Nephron (organoid): Measurements from ENCODE around the gene CACNA2D2.

Source experiments
- H3K27ac Mint-ChIP-seq, 3 experiments: 2 replicates each; pipeline ENCODE4 v1.8.0; 2020; ENCODE audit warnings: mixed read lengths in 3 of 3, mild to moderate bottlenecking in 2 of 3, moderate library complexity in 1 of 3
- H3K27me3 Mint-ChIP-seq: 2 replicates; pipeline ENCODE4 v1.8.0; 2021; ENCODE audit warnings: low read depth, mild to moderate bottlenecking, moderate library complexity, mixed read lengths
- H3K36me3 Mint-ChIP-seq: 2 replicates; pipeline ENCODE4 v1.8.0; 2020; ENCODE audit warnings: low read depth, mixed read lengths
- H3K4me1 Mint-ChIP-seq: 2 replicates; pipeline ENCODE4 v1.8.0; 2020; ENCODE audit warnings: mixed read lengths
- H3K4me3 Mint-ChIP-seq, 3 experiments: 2 replicates each; pipeline ENCODE4 v1.8.0; 2020; ENCODE audit warnings: mild to moderate bottlenecking in 3 of 3, mixed read lengths in 3 of 3, moderate library complexity in 2 of 3
- H3K9me3 Mint-ChIP-seq: 2 replicates; pipeline ENCODE4 v1.8.0; 2020; ENCODE audit warnings: mixed read lengths
- TF ChIP-seq, protein P1 (sequence below), 3 experiments: fragments of 200-600 bp; sonication (generic); IDR thresholded peaks; one replicate each; pipeline ENCODE4 v1.5.0; 2021; ENCODE audit warnings: antibody characterized with exemption in 3 of 3; ENCODE audit not compliant: unreplicated experiment in 3 of 3

The CACNA2D2 gene

DNA sequence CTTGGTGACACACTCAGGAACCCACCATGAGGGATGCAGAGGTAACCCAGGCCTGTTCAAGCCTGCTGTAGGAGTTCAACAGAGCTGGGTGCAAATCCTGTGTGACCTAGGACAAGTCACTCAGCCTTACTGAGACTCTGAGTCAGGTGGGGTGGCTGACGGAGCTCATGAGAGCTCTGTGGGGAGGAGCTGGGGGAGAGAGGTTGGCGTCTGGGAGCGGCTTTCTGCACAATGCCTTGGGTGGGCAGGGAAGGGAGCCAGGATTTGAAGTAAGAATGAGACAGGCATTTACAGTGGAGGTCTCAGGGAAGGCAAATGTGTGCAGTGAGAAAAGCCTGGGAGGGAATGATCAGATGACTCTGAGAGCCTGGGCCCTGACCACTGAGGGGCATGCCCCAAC lies 45.8 kb upstream of the CACNA2D2 start:
- Mint-ChIP-seq H3K4me1 (peaks cover 17% of the 10 kb centered on the region), H3K27ac (peak overlapping the region in 1 of 3 experiments; percentile 69), H3K9me3 (no peaks in the 10 kb centered on the region), H3K36me3 (no peaks in the 10 kb centered on the region), H3K27me3 (peaks cover 8% of the 10 kb centered on the region), H3K4me3 (no peak overlapping the region)
- TF ChIP-seq, protein P1, sequence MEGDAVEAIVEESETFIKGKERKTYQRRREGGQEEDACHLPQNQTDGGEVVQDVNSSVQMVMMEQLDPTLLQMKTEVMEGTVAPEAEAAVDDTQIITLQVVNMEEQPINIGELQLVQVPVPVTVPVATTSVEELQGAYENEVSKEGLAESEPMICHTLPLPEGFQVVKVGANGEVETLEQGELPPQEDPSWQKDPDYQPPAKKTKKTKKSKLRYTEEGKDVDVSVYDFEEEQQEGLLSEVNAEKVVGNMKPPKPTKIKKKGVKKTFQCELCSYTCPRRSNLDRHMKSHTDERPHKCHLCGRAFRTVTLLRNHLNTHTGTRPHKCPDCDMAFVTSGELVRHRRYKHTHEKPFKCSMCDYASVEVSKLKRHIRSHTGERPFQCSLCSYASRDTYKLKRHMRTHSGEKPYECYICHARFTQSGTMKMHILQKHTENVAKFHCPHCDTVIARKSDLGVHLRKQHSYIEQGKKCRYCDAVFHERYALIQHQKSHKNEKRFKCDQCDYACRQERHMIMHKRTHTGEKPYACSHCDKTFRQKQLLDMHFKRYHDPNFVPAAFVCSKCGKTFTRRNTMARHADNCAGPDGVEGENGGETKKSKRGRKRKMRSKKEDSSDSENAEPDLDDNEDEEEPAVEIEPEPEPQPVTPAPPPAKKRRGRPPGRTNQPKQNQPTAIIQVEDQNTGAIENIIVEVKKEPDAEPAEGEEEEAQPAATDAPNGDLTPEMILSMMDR (IDR thresholded peaks at IDR 0.05; ENCODE audit: unreplicated experiment in 3 of 3) = no peak

- Mint-ChIP-seq H3K36me3 (no peaks in the 10 kb centered on the region), H3K4me3 (no peak overlapping the region), H3K4me1 (peaks cover 7% of the 10 kb centered on the region), H3K27ac (no peak overlapping the region), H3K9me3 (no peaks in the 10 kb centered on the region), H3K27me3 (peaks cover 17% of the 10 kb centered on the region)
- TF ChIP-seq, protein P1 (IDR thresholded peaks at IDR 0.05; ENCODE audit: unreplicated experiment in 3 of 3) = no peak
Observed at GRCh38 chr3:50545781-50546180, 42.3 kb upstream of the CACNA2D2 start.

DNA sequence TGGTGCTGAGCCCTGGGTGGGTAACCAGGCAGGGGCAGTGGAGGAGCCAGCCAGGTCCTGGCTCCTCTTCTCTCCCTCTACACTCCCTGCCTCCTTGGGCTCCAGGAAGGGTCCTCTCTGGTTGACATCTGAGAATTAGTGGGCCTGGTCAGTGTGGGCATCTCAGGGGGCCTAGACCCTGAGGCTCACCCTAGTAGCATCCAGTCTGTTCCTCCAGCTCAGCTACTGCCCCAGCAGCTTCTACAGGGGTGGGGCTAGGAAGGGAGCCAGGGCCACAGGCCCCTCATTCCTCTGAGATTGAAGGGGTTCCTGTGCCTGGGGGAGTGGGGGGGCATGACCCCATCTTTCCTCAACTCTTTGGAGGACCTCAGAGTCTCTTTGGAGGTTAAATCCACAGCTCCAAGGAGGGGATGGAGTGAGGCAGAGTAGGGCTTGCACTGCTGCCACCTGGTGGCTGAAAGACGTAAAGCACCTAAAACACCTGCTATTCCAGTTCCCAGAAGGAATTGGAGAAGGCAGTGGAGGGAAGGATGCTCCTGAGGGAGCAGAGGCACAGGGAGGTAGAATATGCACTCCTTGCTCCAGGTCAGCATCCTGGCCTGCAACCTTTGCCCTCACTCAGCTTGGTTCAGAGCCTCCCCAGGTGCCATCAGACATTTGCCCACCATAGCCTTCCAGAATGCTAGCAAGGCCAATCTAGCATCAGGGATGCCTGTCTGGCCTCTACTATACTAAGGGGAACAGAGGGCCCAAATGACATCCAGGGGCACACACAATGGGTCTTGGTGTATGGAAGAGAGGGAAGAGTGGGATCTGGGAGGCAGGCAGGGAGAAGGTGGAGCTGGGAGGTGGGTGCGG lies 39.0 kb upstream of the CACNA2D2 start:
- peaks cover 7% of the 10 kb centered on the region for H3K4me1 Mint-ChIP-seq
- H3K4me3 Mint-ChIP-seq = no peak overlapping the region
- H3K27me3 Mint-ChIP-seq = peaks cover 17% of the 10 kb centered on the region
- no peaks in the 10 kb centered on the region for H3K36me3 Mint-ChIP-seq
- H3K9me3 Mint-ChIP-seq = no peaks in the 10 kb centered on the region
- TF ChIP-seq, protein P1 (IDR thresholded peaks at IDR 0.05; ENCODE audit: unreplicated experiment in 3 of 3) = peak; percentile 80 to 82 (median 81)
- peak overlapping the region in 1 of 3 experiments; percentile 43 for H3K27ac Mint-ChIP-seq

GRCh38 chr3:50539356-50540286 lies 36.2 kb upstream of the CACNA2D2 start:
- no peak overlapping the region for H3K4me3 Mint-ChIP-seq
- no peaks in the 10 kb centered on the region for H3K36me3 Mint-ChIP-seq
- peaks cover 9% of the 10 kb centered on the region for H3K27me3 Mint-ChIP-seq
- no peaks in the 10 kb centered on the region for H3K9me3 Mint-ChIP-seq
- H3K27ac Mint-ChIP-seq = peak overlapping the region in 1 of 3 experiments; percentile 70
- TF ChIP-seq, protein P1 (IDR thresholded peaks at IDR 0.05; ENCODE audit: unreplicated experiment in 3 of 3) = no peak
- peaks cover 8% of the 10 kb centered on the region for H3K4me1 Mint-ChIP-seq

GRCh38 chr3:50537421-50538129 lies 34.1 kb upstream of the CACNA2D2 start:
- Mint-ChIP-seq H3K4me3 (no peak overlapping the region), H3K4me1 (peaks cover 19% of the 10 kb centered on the region), H3K9me3 (no peaks in the 10 kb centered on the region), H3K36me3 (no peaks in the 10 kb centered on the region), H3K27ac (no peak overlapping the region), H3K27me3 (peaks cover 8% of the 10 kb centered on the region)
- TF ChIP-seq, protein P1 (IDR thresholded peaks at IDR 0.05; ENCODE audit: unreplicated experiment in 3 of 3) = no peak
